Keratinocyte (primary cell): ENCODE results near the gene BSPH1.

Experiments
- EZH2 ChIP-seq: IDR thresholded peaks from one replicate; pipeline ENCODE4 v1.6.1; 2012; ENCODE audit warnings: inconsistent platforms, mild to moderate bottlenecking, low read length, moderate library complexity
- TF ChIP-seq, protein P1 (sequence below), 3 experiments: IDR thresholded peaks in 1 of 3; conservative IDR thresholded peaks in 1 of 3; optimal IDR thresholded peaks in 1 of 3; 2 replicates in 2 of 3; 3 replicates in 1 of 3; pipeline versions ENCODE3 to v1.5.1; 2011; ENCODE audit warnings: low read length in 3 of 3, mild to moderate bottlenecking in 3 of 3, moderate library complexity in 2 of 3, control low read depth in 1 of 3, inconsistent platforms in 1 of 3; ENCODE audit not compliant: insufficient read depth in 2 of 3; ENCODE audit errors: extremely low read depth in 1 of 3

DNA sequence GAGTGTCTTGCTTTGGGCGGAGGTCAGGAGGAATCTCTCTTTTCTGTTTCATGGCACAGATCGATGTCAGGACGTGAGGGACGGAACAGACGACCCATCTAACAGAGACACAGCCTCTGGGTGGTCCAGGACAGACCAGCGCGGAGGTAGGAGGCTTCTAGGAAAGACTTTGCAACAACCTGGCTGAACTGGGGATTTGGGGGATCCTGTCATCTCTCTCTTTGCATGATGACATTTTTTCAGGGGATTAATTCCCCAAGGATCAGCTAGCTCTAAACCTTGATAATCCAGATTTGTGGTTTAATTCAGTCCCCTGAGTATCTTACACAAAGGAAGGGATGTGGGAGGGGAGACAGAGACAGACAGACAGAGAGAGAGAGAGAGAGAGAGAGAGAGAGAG lies 37.5 kb upstream of the BSPH1 start:
- TF ChIP-seq EZH2 = no peak
- TF ChIP-seq, protein P1, sequence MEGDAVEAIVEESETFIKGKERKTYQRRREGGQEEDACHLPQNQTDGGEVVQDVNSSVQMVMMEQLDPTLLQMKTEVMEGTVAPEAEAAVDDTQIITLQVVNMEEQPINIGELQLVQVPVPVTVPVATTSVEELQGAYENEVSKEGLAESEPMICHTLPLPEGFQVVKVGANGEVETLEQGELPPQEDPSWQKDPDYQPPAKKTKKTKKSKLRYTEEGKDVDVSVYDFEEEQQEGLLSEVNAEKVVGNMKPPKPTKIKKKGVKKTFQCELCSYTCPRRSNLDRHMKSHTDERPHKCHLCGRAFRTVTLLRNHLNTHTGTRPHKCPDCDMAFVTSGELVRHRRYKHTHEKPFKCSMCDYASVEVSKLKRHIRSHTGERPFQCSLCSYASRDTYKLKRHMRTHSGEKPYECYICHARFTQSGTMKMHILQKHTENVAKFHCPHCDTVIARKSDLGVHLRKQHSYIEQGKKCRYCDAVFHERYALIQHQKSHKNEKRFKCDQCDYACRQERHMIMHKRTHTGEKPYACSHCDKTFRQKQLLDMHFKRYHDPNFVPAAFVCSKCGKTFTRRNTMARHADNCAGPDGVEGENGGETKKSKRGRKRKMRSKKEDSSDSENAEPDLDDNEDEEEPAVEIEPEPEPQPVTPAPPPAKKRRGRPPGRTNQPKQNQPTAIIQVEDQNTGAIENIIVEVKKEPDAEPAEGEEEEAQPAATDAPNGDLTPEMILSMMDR (optimal IDR thresholded peaks at IDR 0.05 in 1 of 3, IDR thresholded peaks at IDR 0.05 in 1 of 3, conservative IDR thresholded peaks at IDR 0.05 in 1 of 3; ENCODE audit: extremely low read depth in 1 of 3, insufficient read depth in 2 of 3, low read length in 3 of 3) = no peak
